ENCODE results near the gene ZSWIM3.
"Not testable (repeated sequence)": the region's sequence is repeated elsewhere in the genome, so short reads cannot be mapped to it uniquely, and the experiment has no call there.

Gene ZSWIM3

DNA sequence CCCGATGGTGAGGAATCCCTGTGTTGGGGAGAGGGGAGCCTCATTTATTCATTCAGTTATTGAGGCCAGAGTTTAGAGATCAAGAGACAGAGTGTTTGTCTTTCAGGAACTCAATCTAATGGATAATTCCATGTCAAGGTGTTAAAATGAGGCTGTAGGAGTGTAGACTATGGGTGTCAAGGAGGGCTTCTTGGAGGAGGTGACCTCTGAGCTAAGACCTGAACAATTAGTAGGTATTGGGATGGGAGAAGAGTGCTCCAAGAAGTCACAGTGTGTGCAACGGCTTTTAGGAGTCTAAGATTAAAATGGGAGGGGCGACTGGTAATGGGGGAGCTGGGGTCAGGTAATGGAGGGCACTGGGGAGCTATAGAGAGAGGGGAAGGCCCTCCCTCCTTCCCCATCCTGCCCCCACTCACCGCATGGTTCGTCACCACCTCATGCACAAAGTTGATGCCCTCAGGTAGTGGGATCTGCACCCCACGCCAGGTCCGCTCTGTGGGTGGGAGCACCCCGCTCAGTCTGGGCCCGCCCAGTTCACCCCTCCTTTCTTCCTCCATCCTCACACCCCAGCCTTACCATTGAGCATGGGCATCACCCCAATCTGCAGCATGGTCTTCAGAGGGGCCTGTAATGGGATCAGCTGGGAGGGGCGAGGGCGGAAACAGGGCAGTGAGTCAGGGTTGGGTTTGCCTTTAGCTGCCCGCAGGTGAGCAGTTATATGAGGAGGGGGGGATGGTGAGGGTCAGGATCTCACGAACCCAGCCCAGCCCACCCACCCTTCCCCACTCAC, 41.8 kb downstream of the ZSWIM3 start:
- H3K36me3 ChIP-seq (ENCODE audit: control insufficient read depth, insufficient read depth, low read length), result peaks cover 23% of the 10 kb centered on the region
- H3K27me3 ChIP-seq (ENCODE audit: control insufficient read depth, insufficient read depth, low read length, poor library complexity, severe bottlenecking), result no peaks in the 10 kb centered on the region
- no peak overlapping the region for H3K27ac ChIP-seq (ENCODE audit: insufficient read depth, low read depth, low read length, poor library complexity, severe bottlenecking)
- no peaks in the 10 kb centered on the region for H3K9me3 ChIP-seq (ENCODE audit: control insufficient read depth, low read length)
- no peak overlapping the region for H3K4me3 ChIP-seq (ENCODE audit: insufficient read depth, low read depth, low read length)
- WGBS, 2 experiments, result 94 to 96% methylated on average over 11 to 13 of the region's 13 CpGs
- H3K4me1 ChIP-seq (ENCODE audit: control insufficient read depth, insufficient read depth, low read length), result peaks cover 2% of the 10 kb centered on the region

DNA sequence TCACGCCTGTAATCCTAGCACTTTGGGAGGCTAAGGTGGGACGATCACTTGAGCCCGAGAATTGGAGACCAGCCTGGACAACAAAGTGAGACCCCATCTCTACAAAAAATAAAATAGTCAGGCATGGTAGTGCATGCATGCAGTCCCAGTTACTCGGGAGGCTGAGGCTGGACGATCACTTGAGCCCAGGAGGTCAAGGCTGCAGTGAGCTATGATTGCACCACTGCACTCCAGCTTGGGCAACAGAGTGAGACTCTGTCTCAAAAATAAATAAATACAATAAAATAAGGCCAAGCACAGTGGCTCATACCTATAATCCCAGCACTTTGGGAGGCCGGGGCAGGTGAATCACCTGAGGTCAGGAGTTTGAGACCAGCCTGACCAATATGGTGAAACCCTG, 43.9 kb downstream of the ZSWIM3 start:
- WGBS, 2 experiments, result 94 to 96% methylated on average over 6 of the region's 6 CpGs
- H3K9me3 ChIP-seq (ENCODE audit: control insufficient read depth, low read length); H3K4me3 ChIP-seq (ENCODE audit: insufficient read depth, low read depth, low read length); H3K4me1 ChIP-seq (ENCODE audit: control insufficient read depth, insufficient read depth, low read length); H3K27me3 ChIP-seq (ENCODE audit: control insufficient read depth, insufficient read depth, low read length, poor library complexity, severe bottlenecking); H3K27ac ChIP-seq (ENCODE audit: insufficient read depth, low read depth, low read length, poor library complexity, severe bottlenecking): not testable (repeated sequence)
- H3K36me3 ChIP-seq (ENCODE audit: control insufficient read depth, insufficient read depth, low read length), result peaks cover 44% of the 10 kb centered on the region

DNA sequence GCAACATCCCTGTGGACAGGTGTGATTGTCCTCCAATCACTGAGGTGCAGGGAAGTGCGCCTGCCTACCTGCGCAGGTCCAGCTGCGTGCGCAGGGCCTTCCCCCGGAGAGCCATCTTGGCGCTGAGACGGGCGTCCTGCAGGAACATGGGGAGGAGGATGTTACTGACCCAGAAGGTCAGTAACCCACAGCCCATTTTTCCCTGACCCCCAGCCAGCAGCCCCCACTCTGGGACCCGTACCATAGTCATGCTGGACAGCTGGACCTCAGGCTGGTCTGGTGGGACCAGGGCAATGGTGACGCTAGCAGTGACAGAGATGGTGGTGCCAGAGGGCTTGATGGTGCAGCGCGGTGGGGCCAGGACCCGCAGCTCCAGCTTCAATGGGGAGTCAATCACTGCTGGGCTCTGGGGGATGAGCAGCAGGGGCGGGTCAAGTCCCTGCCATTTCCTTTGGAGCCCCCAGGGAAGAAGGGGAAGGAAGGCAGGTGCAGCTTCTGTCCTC, 44.8 kb downstream of the ZSWIM3 start:
- H3K36me3 ChIP-seq (ENCODE audit: control insufficient read depth, insufficient read depth, low read length), result peaks cover 46% of the 10 kb centered on the region
- H3K27me3 ChIP-seq (ENCODE audit: control insufficient read depth, insufficient read depth, low read length, poor library complexity, severe bottlenecking), result no peaks in the 10 kb centered on the region
- no peak overlapping the region for H3K27ac ChIP-seq (ENCODE audit: insufficient read depth, low read depth, low read length, poor library complexity, severe bottlenecking)
- 96% methylated on average over 14 of the region's 14 CpGs for WGBS, 2 experiments
- no peaks in the 10 kb centered on the region for H3K9me3 ChIP-seq (ENCODE audit: control insufficient read depth, low read length)
- no peaks in the 10 kb centered on the region for H3K4me1 ChIP-seq (ENCODE audit: control insufficient read depth, insufficient read depth, low read length)
- H3K4me3 ChIP-seq (ENCODE audit: insufficient read depth, low read depth, low read length), result no peak overlapping the region

DNA sequence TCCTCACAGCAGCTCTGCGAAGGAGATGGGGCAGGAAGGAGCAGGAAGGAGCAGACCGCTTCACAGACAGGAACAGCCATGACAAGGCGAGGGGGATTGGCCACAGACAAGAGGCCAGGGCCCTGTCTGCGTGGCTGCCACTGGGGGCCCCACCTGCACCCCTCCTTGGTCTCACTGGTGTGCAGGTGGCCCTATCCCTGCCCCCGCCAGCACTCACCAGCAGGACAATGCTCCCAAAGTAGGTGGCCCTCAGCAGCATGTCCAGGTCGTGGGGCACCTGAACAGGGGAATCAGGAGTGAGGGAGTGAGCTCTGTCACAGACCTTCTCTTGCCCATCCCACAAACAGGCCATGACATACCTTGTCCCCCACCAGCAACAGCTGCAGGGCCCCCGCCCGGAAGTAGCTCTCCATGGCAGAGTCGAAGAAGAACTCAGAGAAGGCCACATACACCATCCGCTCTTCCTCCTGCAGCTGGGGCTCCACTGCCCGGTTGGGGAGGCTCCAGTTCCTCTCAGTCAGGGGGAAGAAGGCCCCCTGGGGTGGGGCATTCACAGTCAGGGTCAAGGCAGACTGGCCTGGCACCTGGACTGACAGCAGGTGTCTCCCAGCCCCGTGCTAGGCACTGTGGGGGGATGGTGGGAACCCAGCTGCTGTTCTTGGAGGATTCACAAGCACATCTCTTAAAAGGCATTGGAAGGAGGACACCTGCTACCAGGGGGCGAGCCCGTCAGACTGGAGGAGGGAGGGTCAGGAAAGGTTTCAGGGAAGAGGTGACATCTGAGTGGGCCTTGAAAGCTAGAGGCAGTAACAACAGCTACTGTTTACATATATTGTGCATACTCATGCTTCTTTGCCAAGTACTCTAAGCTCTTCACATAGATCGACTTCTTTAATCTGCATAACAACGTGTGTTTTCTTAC, 47.4 kb downstream of the ZSWIM3 start:
- H3K9me3 ChIP-seq (ENCODE audit: control insufficient read depth, low read length), result no peaks in the 10 kb centered on the region
- H3K4me1 ChIP-seq (ENCODE audit: control insufficient read depth, insufficient read depth, low read length), result peaks cover 2% of the 10 kb centered on the region
- H3K36me3 ChIP-seq (ENCODE audit: control insufficient read depth, insufficient read depth, low read length), result peaks cover 62% of the 10 kb centered on the region
- 91 to 93% methylated on average over 16 of the region's 16 CpGs for WGBS, 2 experiments
- no peaks in the 10 kb centered on the region for H3K27me3 ChIP-seq (ENCODE audit: control insufficient read depth, insufficient read depth, low read length, poor library complexity, severe bottlenecking)
- no peak overlapping the region for H3K27ac ChIP-seq (ENCODE audit: insufficient read depth, low read depth, low read length, poor library complexity, severe bottlenecking)
- H3K4me3 ChIP-seq (ENCODE audit: insufficient read depth, low read depth, low read length), result no peak overlapping the region

DNA sequence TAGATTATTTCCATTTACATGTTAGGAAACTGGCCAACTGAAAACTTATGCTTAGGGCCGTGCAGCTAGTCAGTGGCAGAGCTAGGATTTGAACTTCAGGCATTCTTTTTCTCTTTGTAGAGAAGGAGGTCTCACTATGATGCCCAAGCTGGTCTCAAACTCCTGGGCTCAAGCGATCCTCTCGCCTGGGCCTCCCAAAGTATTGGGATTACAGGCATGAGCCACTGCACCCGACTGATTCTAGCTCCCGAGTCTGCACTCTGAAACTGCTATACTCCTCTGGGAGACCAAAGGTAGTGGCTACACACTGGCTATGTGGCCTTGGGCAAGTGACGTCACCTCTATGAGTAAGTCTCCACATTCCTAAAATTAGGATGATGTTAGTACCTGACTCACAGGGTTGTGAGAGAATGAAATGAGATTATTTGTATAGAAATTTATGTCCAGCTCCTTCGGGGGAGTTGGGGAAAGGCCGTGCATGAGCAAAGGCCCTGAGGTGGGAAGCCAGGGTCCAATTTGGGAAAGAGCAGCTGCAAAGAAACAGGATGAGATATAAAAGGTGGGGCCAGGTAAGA, 48.2 kb downstream of the ZSWIM3 start:
- Histone ChIP-seq H3K4me1 (ENCODE audit: control insufficient read depth, insufficient read depth, low read length) (peaks cover 7% of the 10 kb centered on the region), H3K27me3 (ENCODE audit: control insufficient read depth, insufficient read depth, low read length, poor library complexity, severe bottlenecking) (no peaks in the 10 kb centered on the region), H3K4me3 (ENCODE audit: insufficient read depth, low read depth, low read length) (no peak overlapping the region), H3K27ac (ENCODE audit: insufficient read depth, low read depth, low read length, poor library complexity, severe bottlenecking) (no peak overlapping the region), H3K9me3 (ENCODE audit: control insufficient read depth, low read length) (no peaks in the 10 kb centered on the region), H3K36me3 (ENCODE audit: control insufficient read depth, insufficient read depth, low read length) (peaks cover 59% of the 10 kb centered on the region)
- WGBS, 2 experiments, result 94% methylated on average over 8 of the region's 8 CpGs

DNA sequence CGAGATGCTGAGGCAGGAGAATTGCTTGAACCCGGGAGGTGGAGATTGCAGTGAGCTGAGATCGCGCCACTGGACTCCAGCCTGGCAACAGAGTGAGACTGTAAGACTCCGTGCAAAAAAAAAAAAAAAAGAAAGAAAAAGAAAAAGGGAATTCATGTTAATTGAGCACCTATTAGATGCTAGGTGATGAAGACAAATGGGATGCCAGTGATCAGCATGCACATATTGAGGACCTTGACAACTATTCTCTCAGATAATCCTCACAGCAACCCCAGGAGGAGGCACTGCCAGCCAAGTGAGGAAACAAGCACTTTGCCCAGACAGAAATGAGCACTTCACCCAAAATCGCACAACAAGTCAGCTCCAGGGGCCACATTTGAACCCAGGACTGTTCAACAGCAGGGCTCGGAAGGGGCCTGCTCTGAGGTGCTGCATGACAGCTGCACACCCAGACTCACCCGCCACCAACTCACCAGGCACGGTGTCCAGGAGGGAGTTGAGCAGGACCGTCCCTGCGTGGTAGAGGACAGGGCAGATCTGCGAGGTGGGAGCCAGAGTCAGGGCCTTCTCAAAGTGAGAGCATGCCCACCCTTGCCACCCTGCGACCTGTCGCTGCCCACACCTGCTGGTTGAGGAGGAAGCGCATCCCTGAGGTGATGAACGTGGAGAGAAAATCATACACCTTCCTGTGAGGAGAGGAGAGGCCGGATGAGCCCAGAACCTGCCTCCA, 50.0 kb downstream of the ZSWIM3 start:
- Histone ChIP-seq H3K27ac (ENCODE audit: insufficient read depth, low read depth, low read length, poor library complexity, severe bottlenecking) (no peak overlapping the region), H3K27me3 (ENCODE audit: control insufficient read depth, insufficient read depth, low read length, poor library complexity, severe bottlenecking) (no peaks in the 10 kb centered on the region), H3K4me1 (ENCODE audit: control insufficient read depth, insufficient read depth, low read length) (peaks cover 10% of the 10 kb centered on the region), H3K9me3 (ENCODE audit: control insufficient read depth, low read length) (no peaks in the 10 kb centered on the region), H3K4me3 (ENCODE audit: insufficient read depth, low read depth, low read length) (no peak overlapping the region), H3K36me3 (ENCODE audit: control insufficient read depth, insufficient read depth, low read length) (peaks cover 43% of the 10 kb centered on the region)
- WGBS, 2 experiments, result 94 to 95% methylated on average over 17 of the region's 17 CpGs

DNA sequence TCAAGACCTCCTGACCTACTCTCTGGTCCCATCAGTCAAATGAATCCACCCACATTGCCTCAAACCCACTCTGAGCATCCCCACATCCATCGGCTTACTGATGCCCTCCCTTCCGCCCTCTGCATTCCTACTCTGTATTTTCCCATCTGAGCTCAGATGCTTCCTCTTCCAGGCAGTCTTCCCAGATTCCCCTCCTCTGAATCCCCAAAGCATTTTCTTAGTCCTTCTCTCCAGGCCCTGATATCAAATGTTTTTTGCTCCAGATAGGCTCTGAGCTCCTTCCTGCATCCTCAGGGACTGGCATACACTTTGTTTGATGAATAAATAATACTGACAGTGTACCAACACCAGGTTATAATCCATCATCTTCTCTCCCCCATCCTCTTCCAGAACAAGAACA, 50.7 kb downstream of the ZSWIM3 start:
- Histone ChIP-seq H3K4me3 (ENCODE audit: insufficient read depth, low read depth, low read length) (no peak overlapping the region), H3K9me3 (ENCODE audit: control insufficient read depth, low read length) (no peaks in the 10 kb centered on the region), H3K36me3 (ENCODE audit: control insufficient read depth, insufficient read depth, low read length) (peaks cover 40% of the 10 kb centered on the region), H3K27ac (ENCODE audit: insufficient read depth, low read depth, low read length, poor library complexity, severe bottlenecking) (no peak overlapping the region), H3K4me1 (ENCODE audit: control insufficient read depth, insufficient read depth, low read length) (peaks cover 13% of the 10 kb centered on the region), H3K27me3 (ENCODE audit: control insufficient read depth, insufficient read depth, low read length, poor library complexity, severe bottlenecking) (no peaks in the 10 kb centered on the region)
- WGBS, 2 experiments, result 97% methylated on average over 2 of the region's 2 CpGs

DNA sequence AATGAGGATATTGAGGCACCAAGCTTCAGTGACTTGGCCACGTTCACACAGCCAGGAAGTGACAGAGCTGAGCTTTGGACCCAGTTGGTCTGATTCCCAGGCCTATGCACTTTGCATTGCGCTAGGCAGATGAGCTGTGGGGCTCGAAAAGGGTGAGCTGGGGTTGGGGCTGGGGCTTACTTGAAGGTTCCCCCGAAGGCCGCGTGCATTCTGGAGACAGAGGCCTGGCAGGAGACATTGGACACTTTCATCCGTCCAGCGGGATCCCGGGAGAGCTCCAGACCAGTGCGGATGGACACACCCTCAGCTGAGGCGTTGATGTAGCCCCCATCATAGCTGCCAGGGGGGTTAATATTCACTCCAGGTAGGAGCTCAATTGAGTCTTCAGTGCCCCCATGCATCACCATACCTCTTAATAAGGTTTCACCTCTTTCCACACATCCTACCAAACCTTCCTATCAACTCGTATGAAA, 52.0 kb downstream of the ZSWIM3 start:
- Histone ChIP-seq H3K27ac (ENCODE audit: insufficient read depth, low read depth, low read length, poor library complexity, severe bottlenecking) (no peak overlapping the region), H3K27me3 (ENCODE audit: control insufficient read depth, insufficient read depth, low read length, poor library complexity, severe bottlenecking) (no peaks in the 10 kb centered on the region), H3K9me3 (ENCODE audit: control insufficient read depth, low read length) (no peaks in the 10 kb centered on the region), H3K36me3 (ENCODE audit: control insufficient read depth, insufficient read depth, low read length) (peaks cover 38% of the 10 kb centered on the region), H3K4me1 (ENCODE audit: control insufficient read depth, insufficient read depth, low read length) (peaks cover 13% of the 10 kb centered on the region), H3K4me3 (ENCODE audit: insufficient read depth, low read depth, low read length) (no peak overlapping the region)
- 93 to 96% methylated on average over 12 of the region's 12 CpGs for WGBS, 2 experiments

DNA sequence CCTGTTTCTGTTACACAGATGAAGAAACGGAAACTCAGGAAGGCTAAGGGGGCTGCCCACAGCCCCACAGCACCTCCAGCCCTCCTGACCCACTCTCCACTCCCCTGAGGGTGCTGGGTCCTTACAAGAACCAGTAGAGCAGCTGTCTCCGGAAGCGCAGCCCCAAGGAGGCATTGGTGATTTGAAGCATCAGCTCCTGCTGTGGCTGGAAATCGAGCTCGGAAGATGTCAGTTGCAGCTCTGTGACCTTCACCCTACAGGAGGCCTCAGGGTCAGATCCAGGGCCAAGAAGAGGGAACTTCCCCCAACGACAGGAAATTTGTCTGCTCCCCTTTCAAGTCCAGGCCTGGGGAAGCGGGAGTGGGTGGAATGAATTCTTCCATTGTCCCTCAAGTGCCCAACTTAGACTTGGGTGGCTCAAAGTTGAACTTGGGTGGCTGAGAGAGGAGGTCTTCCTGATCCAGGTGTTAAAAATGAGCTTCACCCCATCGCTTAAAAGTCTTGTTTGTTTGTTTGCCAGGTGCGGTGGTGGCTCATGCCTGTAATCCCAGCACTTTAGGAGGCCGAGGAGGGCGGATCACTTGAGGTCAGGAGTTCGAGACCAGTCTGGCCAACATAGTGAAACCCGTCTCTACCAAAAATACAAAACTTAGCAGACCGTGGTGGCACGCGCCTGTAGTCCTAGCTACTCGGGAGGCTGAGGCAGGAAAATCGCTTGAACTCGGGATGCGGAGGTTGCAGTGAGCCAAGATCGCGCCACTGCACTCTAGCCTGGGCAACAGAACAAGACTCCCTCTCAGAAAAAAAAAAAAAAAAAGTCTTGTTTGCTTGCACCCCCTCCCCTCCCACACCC, 52.6 kb downstream of the ZSWIM3 start:
- Histone ChIP-seq H3K27ac (ENCODE audit: insufficient read depth, low read depth, low read length, poor library complexity, severe bottlenecking) (no peak overlapping the region), H3K36me3 (ENCODE audit: control insufficient read depth, insufficient read depth, low read length) (peaks cover 31% of the 10 kb centered on the region), H3K27me3 (ENCODE audit: control insufficient read depth, insufficient read depth, low read length, poor library complexity, severe bottlenecking) (no peaks in the 10 kb centered on the region), H3K9me3 (ENCODE audit: control insufficient read depth, low read length) (no peaks in the 10 kb centered on the region), H3K4me3 (ENCODE audit: insufficient read depth, low read depth, low read length) (peak overlapping the region; percentile 69), H3K4me1 (ENCODE audit: control insufficient read depth, insufficient read depth, low read length) (peaks cover 13% of the 10 kb centered on the region)
- WGBS, 2 experiments, result 88% methylated on average over 21 to 22 of the region's 22 CpGs

Measured in ectodermal cell (in vitro differentiated cells).